Activated B cell treated with CpG ODN at 0.5 μM for 24 hours (primary cell): ENCODE results near the gene TFB1M. TPM values are rescaled to one million over a fixed set of nuclear protein-coding genes. Genes with fewer than 3 reads are reported as not detected.

Experiments
- ATAC-seq: fragments of 200-7000 bp; cut with Tn5 transposase; one replicate; pipeline ENCODE4 v1.10.0; 2021; ENCODE audit warnings: low read depth, mild to moderate bottlenecking, moderate library complexity
- CTCF ChIA-PET: fragments of 350-600 bp; sonication (Branson Sonifier 250); formaldehyde crosslinking; loops from one replicate; lab custom pipeline; 2021; ENCODE audit warnings: antibody characterized with exemption; lab: Charles Lee
- POLR2A ChIA-PET: fragments of 350-600 bp; sonication (Branson Sonifier 250); formaldehyde crosslinking; loops from one replicate; lab custom pipeline; 2021; ENCODE audit warnings: antibody characterized with exemption; lab: Charles Lee
- DNase-seq: peaks from one replicate; pipeline ENCODE4 v3.0.0; 2022
- H3K27ac Mint-ChIP-seq: one replicate; pipeline ENCODE4 v1.8.0; 2020; ENCODE audit warnings: mixed read lengths
- H3K27me3 Mint-ChIP-seq: one replicate; pipeline ENCODE4 v1.8.0; 2021; ENCODE audit warnings: mixed read lengths
- H3K36me3 Mint-ChIP-seq: one replicate; pipeline ENCODE4 v1.8.0; 2021; ENCODE audit warnings: low read depth, mixed read lengths
- H3K4me1 Mint-ChIP-seq: one replicate; pipeline ENCODE4 v1.8.0; 2021; ENCODE audit warnings: mixed read lengths
- H3K4me3 Mint-ChIP-seq: one replicate; pipeline ENCODE4 v1.8.0; 2020; ENCODE audit warnings: mild to moderate bottlenecking, mixed read lengths
- H3K9me3 Mint-ChIP-seq: one replicate; pipeline ENCODE4 v1.8.0; 2020; ENCODE audit warnings: mixed read lengths
- intact Hi-C: fragments of 100-400 bp; cut with micrococcal nuclease; formaldehyde crosslinking; loops from one replicate; pipeline ENCODE4 v1.15.1; 2024
- total RNA-seq: library from RNA; stranded (reverse); gene quantifications from 2 replicates; pipeline ENCODE4 v1.2.3, GENCODE V29; 2022
- TF ChIP-seq, protein P1 (sequence below): fragments of 200-600 bp; IDR thresholded peaks from one replicate; pipeline ENCODE4 v1.8.0; 2022; ENCODE audit warnings: antibody characterized with exemption, mild to moderate bottlenecking

Gene TFB1M
- total RNA-seq, 1 donor from 2014 or later: 41.5 TPM

DNA sequence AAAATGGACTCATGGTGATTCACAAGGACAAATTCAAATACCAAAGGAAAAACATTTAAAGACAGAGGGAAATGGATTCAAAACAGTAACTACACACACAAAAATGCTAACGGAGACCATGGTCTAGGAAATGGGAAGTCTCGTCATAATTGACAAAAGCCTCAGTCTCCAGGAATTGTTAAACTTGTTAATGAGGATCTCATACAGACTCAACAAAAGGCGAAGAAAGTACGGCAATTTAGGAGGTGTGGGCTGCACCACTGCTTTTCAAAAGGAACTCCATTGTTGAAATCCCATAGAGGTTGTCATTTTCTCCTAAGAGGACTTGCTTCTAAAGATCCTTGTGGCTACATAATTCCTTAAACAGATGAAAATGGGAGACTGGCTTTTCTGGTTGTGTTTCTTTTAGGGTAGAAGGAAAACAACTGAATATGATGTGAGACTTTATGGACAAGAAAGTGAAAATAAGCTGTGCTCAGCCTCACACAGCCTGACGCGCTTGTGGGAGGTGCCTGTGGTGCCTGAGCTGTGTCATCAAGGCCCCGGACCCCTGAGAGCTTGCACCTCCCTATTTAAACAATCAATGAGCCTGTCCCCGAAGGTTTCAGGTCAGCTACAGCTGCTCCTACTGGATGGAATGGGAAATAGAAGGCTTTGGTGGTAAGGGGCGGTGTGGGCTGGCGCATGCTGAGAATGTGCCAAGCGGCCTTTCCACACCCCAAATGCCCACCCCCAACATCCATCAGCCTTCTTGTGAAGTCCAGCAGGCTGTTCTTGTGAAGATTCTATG lies 53.0 kb downstream of the TFB1M start:
- ChIA-PET CTCF (no interaction called here), POLR2A (no interaction called here)
- no peak for ATAC-seq
- Mint-ChIP-seq H3K36me3 (peaks cover 77% of the 10 kb centered on the region), H3K27me3 (no peaks in the 10 kb centered on the region), H3K27ac (no peak overlapping the region), H3K9me3 (no peaks in the 10 kb centered on the region), H3K4me3 (no peak overlapping the region), H3K4me1 (peaks cover 12% of the 10 kb centered on the region)
- intact Hi-C loops: no loop called here
- no peak for DNase-seq
- TF ChIP-seq, protein P1, sequence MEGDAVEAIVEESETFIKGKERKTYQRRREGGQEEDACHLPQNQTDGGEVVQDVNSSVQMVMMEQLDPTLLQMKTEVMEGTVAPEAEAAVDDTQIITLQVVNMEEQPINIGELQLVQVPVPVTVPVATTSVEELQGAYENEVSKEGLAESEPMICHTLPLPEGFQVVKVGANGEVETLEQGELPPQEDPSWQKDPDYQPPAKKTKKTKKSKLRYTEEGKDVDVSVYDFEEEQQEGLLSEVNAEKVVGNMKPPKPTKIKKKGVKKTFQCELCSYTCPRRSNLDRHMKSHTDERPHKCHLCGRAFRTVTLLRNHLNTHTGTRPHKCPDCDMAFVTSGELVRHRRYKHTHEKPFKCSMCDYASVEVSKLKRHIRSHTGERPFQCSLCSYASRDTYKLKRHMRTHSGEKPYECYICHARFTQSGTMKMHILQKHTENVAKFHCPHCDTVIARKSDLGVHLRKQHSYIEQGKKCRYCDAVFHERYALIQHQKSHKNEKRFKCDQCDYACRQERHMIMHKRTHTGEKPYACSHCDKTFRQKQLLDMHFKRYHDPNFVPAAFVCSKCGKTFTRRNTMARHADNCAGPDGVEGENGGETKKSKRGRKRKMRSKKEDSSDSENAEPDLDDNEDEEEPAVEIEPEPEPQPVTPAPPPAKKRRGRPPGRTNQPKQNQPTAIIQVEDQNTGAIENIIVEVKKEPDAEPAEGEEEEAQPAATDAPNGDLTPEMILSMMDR: no peak

DNA sequence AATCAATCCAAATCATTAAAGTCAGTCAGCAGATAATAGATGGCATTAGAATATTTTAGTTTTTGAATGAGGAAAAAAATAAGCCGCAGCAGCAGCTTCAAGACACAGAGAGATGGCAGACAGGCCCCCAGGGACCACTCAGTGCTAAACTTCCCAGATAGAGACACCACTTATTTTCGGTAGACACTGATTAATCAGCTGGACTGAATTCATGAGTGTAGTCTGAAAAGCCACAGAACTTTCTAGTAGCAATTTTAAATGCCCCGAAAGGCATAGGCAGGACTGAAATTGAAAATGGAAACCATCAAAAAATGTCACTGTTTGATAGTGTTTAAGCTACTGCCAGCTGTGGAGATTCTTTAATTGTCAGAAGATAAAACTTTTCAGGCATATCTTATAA lies 53.6 kb downstream of the TFB1M start:
- Mint-ChIP-seq H3K36me3 (peaks cover 75% of the 10 kb centered on the region), H3K4me3 (no peak overlapping the region), H3K9me3 (no peaks in the 10 kb centered on the region), H3K4me1 (peaks cover 12% of the 10 kb centered on the region), H3K27me3 (no peaks in the 10 kb centered on the region), H3K27ac (no peak overlapping the region)
- ChIA-PET POLR2A (no interaction called here), CTCF (no interaction called here)
- DNase-seq: no peak
- TF ChIP-seq, protein P1: no peak
- no peak for ATAC-seq
- intact Hi-C loops: no loop called here

DNA sequence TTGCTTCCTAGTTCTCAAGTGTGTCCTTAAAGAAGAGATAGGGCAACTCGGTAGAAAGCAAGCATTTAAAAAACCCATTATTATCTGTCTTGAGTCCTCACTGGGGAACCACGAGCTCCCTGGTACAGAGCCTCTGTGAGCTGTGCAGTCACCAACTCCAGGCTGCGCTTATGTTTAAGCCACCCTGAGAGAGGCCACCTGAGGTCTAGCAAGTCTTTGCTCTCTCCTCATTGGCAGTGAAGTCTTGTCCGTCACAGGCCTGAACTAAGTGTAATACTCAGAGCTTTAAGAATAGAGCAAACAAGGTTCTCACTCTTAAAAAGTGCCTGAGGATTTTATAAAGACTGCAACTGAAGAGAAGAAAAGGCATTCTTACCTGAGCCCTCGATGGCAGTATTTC lies 54.4 kb downstream of the TFB1M start:
- no peak overlapping the region for H3K27ac Mint-ChIP-seq
- no peaks in the 10 kb centered on the region for H3K27me3 Mint-ChIP-seq
- intact Hi-C loops: no loop called here
- POLR2A ChIA-PET: no interaction called here
- TF ChIP-seq, protein P1: no peak
- DNase-seq (no peak), ATAC-seq (no peak)
- CTCF ChIA-PET: no interaction called here
- peaks cover 74% of the 10 kb centered on the region for H3K36me3 Mint-ChIP-seq
- H3K4me1 Mint-ChIP-seq: peaks cover 12% of the 10 kb centered on the region
- no peaks in the 10 kb centered on the region for H3K9me3 Mint-ChIP-seq
- H3K4me3 Mint-ChIP-seq: no peak overlapping the region

DNA sequence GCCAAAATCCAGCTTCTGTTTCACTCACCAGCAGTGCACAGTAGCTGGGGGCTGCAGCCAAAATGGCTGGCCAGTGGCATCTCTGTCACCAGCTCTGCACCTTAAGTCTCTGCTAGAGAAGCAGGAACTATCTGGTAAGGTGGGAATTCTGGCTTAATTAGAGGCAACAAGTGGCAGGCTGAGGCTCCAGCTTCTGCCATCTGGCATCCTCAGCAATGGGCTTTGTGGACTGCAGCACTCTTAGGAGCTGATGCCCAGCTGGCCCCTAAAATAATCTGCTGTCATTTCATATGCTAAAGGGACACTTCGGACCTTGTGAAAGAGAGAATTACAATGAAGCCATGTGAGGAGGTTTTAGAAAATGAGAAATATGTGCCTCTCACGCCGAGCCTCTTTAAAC lies 55.1 kb downstream of the TFB1M start:
- Mint-ChIP-seq H3K27me3 (no peaks in the 10 kb centered on the region), H3K27ac (no peak overlapping the region), H3K4me3 (no peak overlapping the region), H3K9me3 (no peaks in the 10 kb centered on the region), H3K36me3 (peaks cover 75% of the 10 kb centered on the region), H3K4me1 (peaks cover 12% of the 10 kb centered on the region)
- no peak for ATAC-seq
- intact Hi-C loops: no loop called here
- CTCF ChIA-PET: interaction anchor here (1.3 kb wide), 1 partner anchor 11 kb away, joined by 3 read pairs; no protein-coding TSS in a partner anchor
- no peak for DNase-seq
- TF ChIP-seq, protein P1: no peak
- POLR2A ChIA-PET: no interaction called here

DNA sequence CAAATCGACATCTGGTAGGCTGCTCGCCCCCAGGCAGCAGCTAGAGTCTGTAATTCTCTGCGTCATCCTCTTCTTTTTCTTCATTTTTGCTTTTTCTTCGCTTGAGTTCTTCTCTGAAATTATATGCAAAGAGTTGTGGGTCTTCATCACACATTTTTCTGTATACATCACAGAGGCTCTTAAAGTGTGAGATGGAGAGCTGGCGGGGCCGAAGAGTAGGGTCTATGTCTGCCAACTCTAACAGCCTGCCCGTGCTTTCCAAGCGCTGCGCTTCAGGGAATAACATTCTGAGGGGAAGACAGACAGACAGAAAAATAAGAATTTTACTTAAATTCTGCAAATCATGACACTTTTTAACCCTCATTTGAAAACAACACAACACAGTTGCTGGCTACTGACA lies 56.5 kb downstream of the TFB1M start:
- POLR2A ChIA-PET: no interaction called here
- no peak overlapping the region for H3K27ac Mint-ChIP-seq
- DNase-seq (no peak), ATAC-seq (no peak)
- TF ChIP-seq, protein P1: no peak
- no peaks in the 10 kb centered on the region for H3K9me3 Mint-ChIP-seq
- no peak overlapping the region for H3K4me3 Mint-ChIP-seq
- intact Hi-C loops: no loop called here
- H3K36me3 Mint-ChIP-seq: peaks cover 79% of the 10 kb centered on the region
- no peaks in the 10 kb centered on the region for H3K27me3 Mint-ChIP-seq
- peaks cover 10% of the 10 kb centered on the region for H3K4me1 Mint-ChIP-seq
- CTCF ChIA-PET: interaction anchor here (1.3 kb wide), 1 partner anchor 9 kb away, joined by 3 read pairs; no protein-coding TSS in a partner anchor
